ENCODE measurements around the gene HECA. TPM values are rescaled to one million over a fixed set of nuclear protein-coding genes. Genes with fewer than 3 reads are reported as not detected.

The HECA gene
- total RNA-seq, 1 donor from 2014 or later = 48.9 TPM

DNA sequence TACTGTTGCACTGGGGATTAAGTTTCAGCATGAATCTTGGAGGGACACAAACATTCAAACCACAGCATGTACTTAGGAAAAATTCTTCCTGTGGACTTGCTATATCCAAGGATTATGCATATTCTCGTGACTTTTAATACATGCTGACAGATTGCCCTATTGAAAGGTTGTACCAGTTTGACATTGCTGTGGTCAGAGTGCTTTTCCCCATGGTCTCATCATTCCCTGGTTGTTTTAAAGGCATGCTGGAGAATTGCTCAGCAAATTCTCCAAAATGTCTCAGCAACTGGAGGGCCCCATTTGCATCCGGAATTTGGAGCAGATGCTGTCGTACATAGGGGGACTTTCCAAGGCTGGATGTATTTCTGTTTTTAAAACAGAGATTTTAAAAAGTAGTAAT, 7.4 kb downstream of the HECA start:
- intact Hi-C loops (cut with DNase I) = no loop called here
- no peak for ATAC-seq
- no peak for DNase-seq
- H3K27ac ChIP-seq = no peak overlapping the region
- H3K4me1 ChIP-seq = peaks cover 31% of the 10 kb centered on the region
- TF ChIP-seq, protein P1, sequence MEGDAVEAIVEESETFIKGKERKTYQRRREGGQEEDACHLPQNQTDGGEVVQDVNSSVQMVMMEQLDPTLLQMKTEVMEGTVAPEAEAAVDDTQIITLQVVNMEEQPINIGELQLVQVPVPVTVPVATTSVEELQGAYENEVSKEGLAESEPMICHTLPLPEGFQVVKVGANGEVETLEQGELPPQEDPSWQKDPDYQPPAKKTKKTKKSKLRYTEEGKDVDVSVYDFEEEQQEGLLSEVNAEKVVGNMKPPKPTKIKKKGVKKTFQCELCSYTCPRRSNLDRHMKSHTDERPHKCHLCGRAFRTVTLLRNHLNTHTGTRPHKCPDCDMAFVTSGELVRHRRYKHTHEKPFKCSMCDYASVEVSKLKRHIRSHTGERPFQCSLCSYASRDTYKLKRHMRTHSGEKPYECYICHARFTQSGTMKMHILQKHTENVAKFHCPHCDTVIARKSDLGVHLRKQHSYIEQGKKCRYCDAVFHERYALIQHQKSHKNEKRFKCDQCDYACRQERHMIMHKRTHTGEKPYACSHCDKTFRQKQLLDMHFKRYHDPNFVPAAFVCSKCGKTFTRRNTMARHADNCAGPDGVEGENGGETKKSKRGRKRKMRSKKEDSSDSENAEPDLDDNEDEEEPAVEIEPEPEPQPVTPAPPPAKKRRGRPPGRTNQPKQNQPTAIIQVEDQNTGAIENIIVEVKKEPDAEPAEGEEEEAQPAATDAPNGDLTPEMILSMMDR (IDR thresholded peaks at IDR 0.05) = no peak
- H3K36me3 ChIP-seq = no peaks in the 10 kb centered on the region
- H3K4me3 ChIP-seq = no peak overlapping the region
- H3K9me3 ChIP-seq = no peaks in the 10 kb centered on the region
- H3K27me3 ChIP-seq = no peaks in the 10 kb centered on the region

GRCh38 chr6:139143111-139143510, 8.2 kb downstream of the HECA start:
- Histone ChIP-seq H3K27ac (no peak overlapping the region), H3K4me1 (peaks cover 31% of the 10 kb centered on the region), H3K27me3 (no peaks in the 10 kb centered on the region), H3K36me3 (no peaks in the 10 kb centered on the region), H3K4me3 (no peak overlapping the region), H3K9me3 (no peaks in the 10 kb centered on the region)
- ATAC-seq (no peak), DNase-seq (no peak)
- intact Hi-C loops (cut with DNase I) = no loop called here
- TF ChIP-seq, protein P1 (IDR thresholded peaks at IDR 0.05) = no peak

DNA sequence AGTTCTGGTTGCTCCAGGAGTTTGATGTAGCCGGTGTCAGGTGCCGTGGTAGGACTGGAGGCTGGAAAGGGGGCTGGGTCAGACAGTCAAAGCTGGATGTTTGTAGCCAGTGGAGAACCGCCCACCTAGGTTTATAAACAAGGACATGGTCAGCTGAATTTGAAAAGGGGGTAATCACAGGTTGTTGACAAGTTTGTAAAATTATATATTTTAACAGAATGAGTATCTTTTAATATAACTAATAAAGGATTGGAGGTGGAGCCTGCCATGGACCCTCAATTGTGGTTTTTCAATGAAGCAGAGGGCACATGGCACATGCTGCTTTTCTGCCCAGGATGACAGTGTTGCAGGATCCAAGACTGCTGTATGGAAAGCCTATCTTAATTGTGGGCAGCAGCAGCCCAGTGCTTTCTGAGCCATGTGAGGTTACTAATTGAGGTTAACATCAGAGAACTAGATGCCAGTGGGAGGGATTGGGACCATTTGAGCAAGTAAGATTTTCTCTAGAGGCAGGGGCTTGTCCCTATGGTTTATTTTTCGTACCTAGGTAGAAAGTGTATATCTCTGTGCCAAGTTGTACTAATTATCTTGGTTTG, 9.7 kb downstream of the HECA start:
- Histone ChIP-seq H3K36me3 (no peaks in the 10 kb centered on the region), H3K27ac (no peak overlapping the region), H3K4me1 (peaks cover 31% of the 10 kb centered on the region), H3K27me3 (no peaks in the 10 kb centered on the region), H3K4me3 (no peak overlapping the region), H3K9me3 (no peaks in the 10 kb centered on the region)
- ATAC-seq (no peak), DNase-seq (no peak)
- TF ChIP-seq, protein P1 (IDR thresholded peaks at IDR 0.05) = no peak
- intact Hi-C loops (cut with DNase I) = no loop called here

- peaks cover 35% of the 10 kb centered on the region for H3K4me1 ChIP-seq
- TF ChIP-seq, protein P1 (IDR thresholded peaks at IDR 0.05) = no peak
These were observed 10.8 kb downstream of the HECA start for GRCh38 chr6:139145661-139146060.

GRCh38 chr6:139146317-139146726, 11.4 kb downstream of the HECA start:
- Histone ChIP-seq H3K27ac (no peak overlapping the region), H3K4me3 (no peak overlapping the region), H3K9me3 (no peaks in the 10 kb centered on the region), H3K27me3 (no peaks in the 10 kb centered on the region), H3K4me1 (peaks cover 35% of the 10 kb centered on the region), H3K36me3 (no peaks in the 10 kb centered on the region)
- DNase-seq (no peak), ATAC-seq (no peak)
- TF ChIP-seq, protein P1 (IDR thresholded peaks at IDR 0.05) = no peak
- intact Hi-C loops (cut with DNase I) = no loop called here

More at GRCh38 chr6:139145661-139146060, 10.8 kb downstream of the HECA start:
- no peaks in the 10 kb centered on the region for H3K36me3 ChIP-seq
- ATAC-seq (no peak), DNase-seq (no peak)
- H3K4me3 ChIP-seq = no peak overlapping the region
- intact Hi-C loops (cut with DNase I) = no loop called here
- H3K27me3 ChIP-seq = no peaks in the 10 kb centered on the region
- no peaks in the 10 kb centered on the region for H3K9me3 ChIP-seq
- no peak overlapping the region for H3K27ac ChIP-seq

GRCh38 chr6:139147628-139148027, 12.7 kb downstream of the HECA start:
- H3K4me1 ChIP-seq = peaks cover 35% of the 10 kb centered on the region
- ATAC-seq (peak; percentile 92), DNase-seq (no peak)
- H3K36me3 ChIP-seq = no peaks in the 10 kb centered on the region
- no peak overlapping the region for H3K27ac ChIP-seq
- intact Hi-C loops (cut with DNase I) = no loop called here
- no peak overlapping the region for H3K4me3 ChIP-seq
- H3K27me3 ChIP-seq = no peaks in the 10 kb centered on the region
- TF ChIP-seq, protein P1 (IDR thresholded peaks at IDR 0.05) = no peak
- no peaks in the 10 kb centered on the region for H3K9me3 ChIP-seq

All from upper lobe of right lung (tissue), 1 donor.